H1 (cell line): ENCODE measurements around the gene CANX. TPM values are rescaled to one million over a fixed set of nuclear protein-coding genes. Genes with fewer than 3 reads are reported as not detected.

ENCODE experiments used
- CTCF ChIA-PET: fragments of 300-600 bp; sonication (Branson Sonifier 250); formaldehyde crosslinking; loops from one replicate; lab custom pipeline; 2021; ENCODE audit not compliant: partially characterized antibody; lab: Charles Lee
- POLR2A ChIA-PET: fragments of 300-600 bp; sonication (Branson Sonifier 250); formaldehyde crosslinking; loops from one replicate; lab custom pipeline; 2021; ENCODE audit warnings: inconsistent platforms; ENCODE audit not compliant: partially characterized antibody; lab: Charles Lee
- DNase-seq, 2 experiments: peaks; one replicate each; pipeline versions ENCODE4 v3.0.0 to v3.0.0-alpha.2; 2010 to 2022; ENCODE audit warnings: low spot score in 2 of 2, low read depth in 1 of 2, mixed read lengths in 1 of 2
- FAIRE-seq: peaks from 2 replicates; lab custom pipeline; 2011; peaks lifted over from hg19 to GRCh38; lab: Jason Lieb, UNC
- H2AFZ ChIP-seq: 2 replicates; pipeline ENCODE4 v1.8.1; 2012; ENCODE audit warnings: low read length, inconsistent platforms
- H2AK5ac ChIP-seq: 2 replicates; pipeline ENCODE4 v1.6.1; 2013; ENCODE audit warnings: low read depth, low read length
- H2BK120ac ChIP-seq: replicated peaks from 2 replicates; pipeline ENCODE3; 2013; ENCODE audit warnings: low read depth, low read length, inconsistent platforms
- H2BK12ac ChIP-seq: 2 replicates; pipeline ENCODE4 v1.6.1; 2013; ENCODE audit warnings: low read depth, low read length
- H2BK15ac ChIP-seq: 2 replicates; pipeline ENCODE4 v1.6.1; 2013; ENCODE audit warnings: low read length
- H2BK20ac ChIP-seq: 2 replicates; pipeline ENCODE4 v1.6.1; 2013; ENCODE audit warnings: low read length
- H2BK5ac ChIP-seq: 2 replicates; pipeline ENCODE4 v1.6.1; 2013; ENCODE audit warnings: low read depth, low read length
- H3K14ac ChIP-seq: 2 replicates; pipeline ENCODE4 v1.6.1; 2013; ENCODE audit warnings: inconsistent platforms; ENCODE audit not compliant: insufficient read length
- H3K18ac ChIP-seq: 2 replicates; pipeline ENCODE4 v1.6.1; 2013; ENCODE audit warnings: low read length; ENCODE audit errors: extremely low read depth
- H3K23ac ChIP-seq: 2 replicates; pipeline ENCODE4 v1.6.1; 2013; ENCODE audit warnings: inconsistent platforms; ENCODE audit not compliant: insufficient read length
- H3K23me2 ChIP-seq: 2 replicates; pipeline ENCODE4 v1.6.1; 2013; ENCODE audit warnings: low read depth, low read length
- H3K27ac ChIP-seq: 2 replicates; pipeline ENCODE4 v1.6.1; 2011; ENCODE audit warnings: low read depth, low read length, inconsistent platforms
- H3K27me3 ChIP-seq, 4 experiments: replicated peaks in 1 of 4; 1 replicate in 1 of 4; 2 replicates in 3 of 4; pipeline versions ENCODE4 v1.6.1 to v1.8.1; 2011 to 2013; ENCODE audit warnings: low read length in 3 of 4, mild to moderate bottlenecking in 3 of 4, inconsistent platforms in 2 of 4, mixed read lengths in 2 of 4, moderate library complexity in 1 of 4; ENCODE audit not compliant: control insufficient read depth in 3 of 4, insufficient read depth in 3 of 4; ENCODE audit errors: extremely low read depth in 1 of 4
- H3K36me3 ChIP-seq, 4 experiments: 2 replicates each; pipeline versions ENCODE4 v1.6.1 to v1.8.1; 2011 to 2013; ENCODE audit warnings: mild to moderate bottlenecking in 4 of 4, low read length in 3 of 4, moderate library complexity in 2 of 4, control low read depth in 1 of 4, inconsistent platforms in 1 of 4; ENCODE audit not compliant: insufficient read depth in 4 of 4, control insufficient read depth in 2 of 4
- H3K4ac ChIP-seq: replicated peaks from 2 replicates; pipeline ENCODE3; 2013; ENCODE audit warnings: low read length, low read depth, mixed read lengths, inconsistent platforms; ENCODE audit not compliant: insufficient read length
- H3K4me1 ChIP-seq, 4 experiments: replicated peaks in 1 of 4; 1 replicate in 1 of 4; 2 replicates in 3 of 4; pipeline versions ENCODE4 v1.6.1 to v1.8.1; 2011 to 2013; ENCODE audit warnings: low read length in 3 of 4, inconsistent platforms in 2 of 4, mixed read lengths in 1 of 4; ENCODE audit not compliant: insufficient read depth in 4 of 4, control insufficient read depth in 3 of 4
- H3K4me2 ChIP-seq, 2 experiments: 2 replicates each; pipeline versions ENCODE4 v1.6.1 to v1.8.1; 2011 to 2013; ENCODE audit warnings: low read depth in 2 of 2, low read length in 2 of 2, control low read depth in 1 of 2, inconsistent platforms in 1 of 2, mild to moderate bottlenecking in 1 of 2; ENCODE audit not compliant: insufficient read depth in 1 of 2
- H3K4me3 ChIP-seq, 4 experiments: fragments of 200-600, 300-600 bp in 1 of 4; sonication (generic), shearing (Covaris generic), sonication (Bioruptor Twin) in 1 of 4; 2 replicates each; pipeline versions ENCODE4 v1.5.1 to v1.8.1; 2011 to 2016; ENCODE audit warnings: low read length in 4 of 4, low read depth in 3 of 4, control low read depth in 2 of 4, inconsistent platforms in 2 of 4, mild to moderate bottlenecking in 2 of 4, mixed read lengths in 1 of 4, moderate library complexity in 1 of 4; ENCODE audit not compliant: insufficient read depth in 2 of 4; ENCODE audit errors: extremely low read depth in 1 of 4
- H3K56ac ChIP-seq: replicated peaks from 2 replicates; pipeline ENCODE3; 2013; ENCODE audit warnings: low read depth, mild to moderate bottlenecking, mixed read lengths, low read length, inconsistent platforms; ENCODE audit not compliant: insufficient read length
- H3K79me1 ChIP-seq: 2 replicates; pipeline ENCODE4 v1.6.1; 2013; ENCODE audit warnings: low read depth, low read length, control low read depth
- H3K79me2 ChIP-seq, 2 experiments: 2 replicates each; pipeline versions ENCODE4 v1.6.1 to v1.8.1; 2012 to 2013; ENCODE audit warnings: low read length in 2 of 2, mild to moderate bottlenecking in 2 of 2, inconsistent platforms in 1 of 2; ENCODE audit not compliant: insufficient read depth in 2 of 2, control insufficient read depth in 1 of 2
- H3K9ac ChIP-seq, 4 experiments: replicated peaks in 1 of 4; 1 replicate in 1 of 4; 2 replicates in 3 of 4; pipeline versions ENCODE4 v1.6.1 to v1.8.1; 2011 to 2013; ENCODE audit warnings: low read depth in 3 of 4, low read length in 3 of 4, control low read depth in 2 of 4, mild to moderate bottlenecking in 2 of 4, moderate library complexity in 2 of 4, inconsistent platforms in 1 of 4; ENCODE audit errors: extremely low read depth in 1 of 4
- H3K9me3 ChIP-seq, 2 experiments: 2 replicates each; pipeline versions ENCODE4 v1.6.1 to v1.8.1; 2012 to 2013; ENCODE audit warnings: mild to moderate bottlenecking in 2 of 2, moderate library complexity in 2 of 2, control low read depth in 1 of 2, inconsistent platforms in 1 of 2, low read depth in 1 of 2, low read length in 1 of 2, mixed read lengths in 1 of 2; ENCODE audit not compliant: insufficient read depth in 2 of 2
- H4K20me1 ChIP-seq, 2 experiments: replicated peaks in 1 of 2; 2 replicates each; pipeline versions ENCODE3 to v1.8.1; 2011 to 2013; ENCODE audit warnings: inconsistent platforms in 2 of 2, low read length in 2 of 2, mild to moderate bottlenecking in 1 of 2; ENCODE audit not compliant: insufficient read depth in 2 of 2, control insufficient read depth in 1 of 2
- H4K5ac ChIP-seq: 2 replicates; pipeline ENCODE4 v1.6.1; 2013; ENCODE audit warnings: low read length, low read depth, mixed read lengths, inconsistent platforms; ENCODE audit not compliant: insufficient read length
- H4K8ac ChIP-seq: 2 replicates; pipeline ENCODE4 v1.8.0; 2013; ENCODE audit warnings: mild to moderate bottlenecking, moderate library complexity, low read length, inconsistent platforms; ENCODE audit not compliant: insufficient read depth; ENCODE audit errors: extremely low read depth
- H4K91ac ChIP-seq: replicated peaks from 2 replicates; pipeline ENCODE3; 2013; ENCODE audit warnings: low read length, mixed read lengths, inconsistent platforms; ENCODE audit not compliant: insufficient read length
- NANOG ChIP-seq: IDR thresholded peaks from 2 replicates; pipeline ENCODE4 v1.6.1; 2011; ENCODE audit warnings: low read length, low read depth, mild to moderate bottlenecking, inconsistent platforms; ENCODE audit not compliant: insufficient read depth, poor library complexity, severe bottlenecking
- POLR2A ChIP-seq, 2 experiments: IDR thresholded peaks; 1 replicate in 1 of 2; 2 replicates in 1 of 2; pipeline ENCODE4 v1.6.1; 2011; ENCODE audit warnings: low read depth in 2 of 2, low read length in 2 of 2, mild to moderate bottlenecking in 2 of 2; ENCODE audit errors: control extremely low read depth in 1 of 2
- POLR2AphosphoS5 ChIP-seq: IDR thresholded peaks from 2 replicates; pipeline ENCODE4 v1.6.1; 2011; ENCODE audit warnings: low read depth, low read length
- TAF1 ChIP-seq: IDR thresholded peaks from 2 replicates; pipeline ENCODE4 v1.6.1; 2011; ENCODE audit warnings: mild to moderate bottlenecking, low read depth, low read length
- WGBS, 2 experiments: shearing (Covaris generic) in 1 of 2; methylation state at CpG; one replicate each; pipeline versions ENCODE4 v1.1.6 to v1.1.7; 2013 to 2015; ENCODE audit warnings: low lambda C conversion rate in 2 of 2, mixed read lengths in 2 of 2, inconsistent platforms in 1 of 2, low coverage in 1 of 2, missing lambda C conversion rate in 1 of 2; ENCODE audit not compliant: insufficient replicate concordance in 2 of 2, insufficient coverage in 1 of 2, insufficient read length in 1 of 2; ENCODE audit errors: extremely low coverage in 1 of 2, missing lambda C conversion rate in 1 of 2; 5-methylcytosine and 5-hydroxymethylcytosine counted together
- polyA plus RNA-seq, 7 experiments: library from polyadenylated mRNA; depleted of rRNA in 3 of 7; stranded (reverse) in 5 of 7; unstranded in 2 of 7; fragments of >200 nt in 5 of 7; fragments of 200-250 nt in 2 of 7; gene quantifications; 1 replicate in 5 of 7; 2 replicates in 1 of 7; 4 replicates in 1 of 7; pipeline versions ENCODE4 v1.2.1 to v1.2.3, GENCODE V29; 2011 to 2013; ENCODE audit warnings: missing spikeins in 2 of 7, mixed read lengths in 2 of 7
- total RNA-seq: library from RNA; stranded (reverse); fragmentation: NEBNext Ultra II Directional; extraction: Animal tissue kit (Norgen Biotek cat#: 25700); gene quantifications from 2 replicates; pipeline ENCODE4 v1.2.1, GENCODE V29; 2021

CANX gene
- total and polyA plus RNA-seq, 2 of the 8 experiments (the other 6 are each of a cell fraction or from before 2014, with no cell fraction given), result 136 to 691 TPM

DNA sequence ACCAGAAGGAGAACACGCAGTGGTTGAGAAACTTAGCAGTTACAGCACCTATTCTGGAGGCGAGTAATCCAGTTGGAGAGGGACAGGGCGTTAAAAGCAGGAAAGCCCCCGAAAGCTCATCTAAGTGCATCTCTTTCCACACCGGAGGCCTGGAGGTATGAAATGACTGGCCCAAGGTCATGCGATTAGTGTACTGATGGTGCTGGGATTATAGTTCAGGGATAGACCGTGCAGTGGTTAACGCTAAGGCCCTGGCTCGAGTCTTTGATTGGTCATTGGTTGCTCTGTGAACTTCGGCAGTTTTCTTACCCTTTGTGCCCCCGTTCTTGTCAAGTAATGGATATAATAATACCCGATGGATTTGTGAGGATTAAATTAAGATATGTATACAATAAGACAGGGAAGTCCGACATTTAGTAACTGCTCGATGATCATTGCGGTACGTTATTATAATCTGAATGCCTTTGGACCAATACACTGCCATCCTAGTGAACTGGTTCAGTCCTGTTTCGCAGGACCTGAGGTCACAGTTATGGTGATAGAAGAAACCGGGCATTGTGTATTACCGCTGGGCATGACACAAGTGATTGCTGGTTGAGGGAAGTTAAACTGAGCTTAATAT is 960 bp downstream of the CANX start:
- 20% methylated on average over 19 of the region's 19 CpGs; no CpG with 5 or more reads in 1 of the 2 experiments for WGBS, 2 experiments
- peaks cover 6% of the 10 kb centered on the region; the same call in 1 of the 2 replicates for H3K23me2 ChIP-seq
- ChIA-PET POLR2A (interaction anchor here (0.9 to 6.0 kb wide), 9 partner anchors 10 to 80 kb away, joined by 4 to 60 read pairs (median 5); partner anchors contain the start of genes HNRNPH1 and MAML1), CTCF (interaction anchor here (1.0 kb wide), 2 partner anchors 12 to 31 kb away, joined by 3 read pairs; no protein-coding TSS in a partner anchor)
- DNase-seq, result no peak
- H2BK12ac ChIP-seq, result 0 out of 2 replicates have a peak overlapping the region, but pooled peaks have one; percentile 33
- no peak overlapping the region for H4K8ac ChIP-seq
- peak overlapping the region; percentile 82 for H2BK5ac ChIP-seq
- H2AK5ac ChIP-seq, result no peak overlapping the region
- H3K4me2 ChIP-seq, result peak overlapping the region; percentile 82 to 96
- FAIRE-seq, result no peak
- peak; percentile 42; the same call in 1 of the 2 replicates for TF ChIP-seq TAF1
- TF ChIP-seq NANOG, result no peak
- TF ChIP-seq POLR2A (IDR thresholded peaks at IDR 0.05; ENCODE audit: control extremely low read depth in 1 of 2, low read depth in 2 of 2, low read length in 2 of 2), result peak; percentile 40 to 68
- TF ChIP-seq POLR2AphosphoS5, result peak; percentile 71; the same call in 1 of the 2 replicates
- H2AFZ ChIP-seq, result no peak overlapping the region
- peaks cover 0 to 9% (median 2%) of the 10 kb centered on the region in 4 experiments; a peak in 3 of 7 replicates for H3K4me1 ChIP-seq
- H3K27ac ChIP-seq, result peak overlapping the region; percentile 91
- H3K4ac ChIP-seq, result peak overlapping the region; percentile 76
- H3K56ac ChIP-seq, result no peak overlapping the region
- H3K36me3 ChIP-seq, result peaks cover 0 to 8% (median 2%) of the 10 kb centered on the region in 4 experiments; a peak in 3 of 8 replicates
- peak overlapping the region; percentile 12 for H3K14ac ChIP-seq
- no peak overlapping the region for H3K23ac ChIP-seq
- no peaks in the 10 kb centered on the region for H3K9me3 ChIP-seq
- peaks cover 27 to 57% of the 10 kb centered on the region in 2 experiments for H3K79me2 ChIP-seq
- peak overlapping the region; percentile 95 to 99 (median 96) for H3K9ac ChIP-seq
- H2BK15ac ChIP-seq, result no peak overlapping the region
- no peak overlapping the region for H4K91ac ChIP-seq
- peaks cover 7 to 22% of the 10 kb centered on the region in 2 experiments for H4K20me1 ChIP-seq
- no peak overlapping the region for H2BK20ac ChIP-seq
- no peak overlapping the region for H2BK120ac ChIP-seq
- peaks cover 3% of the 10 kb centered on the region for H3K79me1 ChIP-seq
- no peak overlapping the region for H4K5ac ChIP-seq
- H3K4me3 ChIP-seq, result peak overlapping the region; percentile 91 to 99 (median 96)
- peak overlapping the region; percentile 7; the same call in 1 of the 2 replicates for H3K18ac ChIP-seq
- no peaks in the 10 kb centered on the region for H3K27me3 ChIP-seq
